ENCODE results near the gene ANKRD34A. TPM values are rescaled to one million over a fixed set of nuclear protein-coding genes. Genes with fewer than 3 reads are reported as not detected.

The ANKRD34A gene
- total and polyA plus RNA-seq, 4 experiments from 2014 or later, result 0.60 to 2.1 (median 1.8) TPM; not detected in 1

DNA sequence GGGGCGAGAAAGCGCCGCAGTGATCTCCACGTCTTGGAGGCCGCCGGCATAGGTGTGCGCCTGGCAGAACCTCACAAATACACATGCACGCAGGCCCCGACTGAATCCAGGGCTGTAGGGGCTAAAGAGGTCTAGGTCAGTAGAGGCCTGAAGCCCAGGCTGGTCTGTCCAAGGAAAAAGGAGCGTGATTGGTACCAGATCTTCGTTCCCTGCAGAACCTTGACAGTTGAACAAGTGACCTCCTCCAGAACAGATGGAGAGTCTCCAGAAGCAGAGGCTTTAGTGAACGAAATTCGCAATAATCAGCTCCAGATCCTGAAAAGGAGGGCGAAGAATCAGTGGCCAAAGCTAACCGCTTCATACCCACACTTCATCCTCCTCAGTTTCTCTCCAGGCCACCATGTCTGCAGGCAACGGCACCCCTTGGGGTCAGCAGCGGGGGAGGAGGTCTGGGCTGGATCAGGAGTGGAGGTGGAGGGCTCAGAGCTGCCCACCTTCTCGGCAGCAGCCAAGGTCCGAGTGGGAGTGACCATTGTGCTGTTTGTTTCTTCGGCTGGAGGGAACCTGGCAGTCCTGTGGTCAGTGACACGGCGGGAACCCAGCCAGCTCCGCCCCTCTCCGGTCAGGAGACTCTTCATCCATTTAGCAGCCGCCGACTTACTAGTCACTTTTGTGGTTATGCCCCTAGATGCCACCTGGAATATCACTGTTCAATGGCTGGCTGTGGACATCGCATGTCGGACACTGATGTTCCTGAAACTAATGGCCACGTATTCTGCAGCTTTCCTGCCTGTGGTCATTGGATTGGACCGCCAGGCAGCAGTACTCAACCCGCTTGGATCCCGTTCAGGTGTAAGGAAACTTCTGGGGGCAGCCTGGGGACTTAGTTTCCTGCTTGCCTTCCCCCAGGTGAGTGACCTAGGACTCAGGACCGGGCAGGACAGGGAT, 45.1 kb downstream of the ANKRD34A start:
- Histone ChIP-seq H3K27ac (ENCODE audit: low read depth, low read length) (peak overlapping the region; percentile 79), H3K36me3 (ENCODE audit: insufficient read depth, low read length) (peaks cover 11% of the 10 kb centered on the region), H3K4me3 (ENCODE audit: low read length in 2 of 2) (peak overlapping the region; percentile 90 to 96), H3K4me1 (ENCODE audit: insufficient read depth, low read length) (peaks cover 28% of the 10 kb centered on the region), H3K27me3 (ENCODE audit: insufficient read depth, low read length) (no peaks in the 10 kb centered on the region), H3K9me3 (ENCODE audit: control insufficient read depth in 1 of 2, low read length in 2 of 2) (no peaks in the 10 kb centered on the region)
- ChIA-PET POLR2A (ENCODE audit: partially characterized antibody) (interaction anchor here (1.0 to 4.9 kb wide), 27 partner anchors 8 to 119 kb away, joined by 3 to 83 read pairs (median 6); partner anchors contain the start of genes ANKRD34A, ANKRD35, LIX1L and NUDT17), CTCF (ENCODE audit: partially characterized antibody) (interaction anchor here (0.9 to 2.2 kb wide), 8 partner anchors 8 to 74 kb away, joined by 3 to 10 read pairs (median 4); partner anchors contain the start of genes ANKRD34A, NUDT17, PIAS3 and POLR3GL)
- Mint-ChIP-seq H3K4me1 (peaks cover 23 to 45% (median 35%) of the 10 kb centered on the region in 4 donors), H3K36me3 (peaks cover 23 to 34% of the 10 kb centered on the region in 2 donors), H3K27ac (peak overlapping the region; percentile 91 to 97 (median 95)), H3K27me3 (no peaks in the 10 kb centered on the region), H3K9me3 (no peaks in the 10 kb centered on the region), H3K4me3 (peak overlapping the region; percentile 89 to 96 (median 92))
- DNase-seq, result peak in 1 of 5 donors; percentile 3
- intact Hi-C loops (cut with micrococcal nuclease), result loop anchor here (1.0 to 5.0 kb wide), 4 partner anchors 8 to 78 kb away; partner anchors contain the start of genes LIX1L, PIAS3 and RBM8A

DNA sequence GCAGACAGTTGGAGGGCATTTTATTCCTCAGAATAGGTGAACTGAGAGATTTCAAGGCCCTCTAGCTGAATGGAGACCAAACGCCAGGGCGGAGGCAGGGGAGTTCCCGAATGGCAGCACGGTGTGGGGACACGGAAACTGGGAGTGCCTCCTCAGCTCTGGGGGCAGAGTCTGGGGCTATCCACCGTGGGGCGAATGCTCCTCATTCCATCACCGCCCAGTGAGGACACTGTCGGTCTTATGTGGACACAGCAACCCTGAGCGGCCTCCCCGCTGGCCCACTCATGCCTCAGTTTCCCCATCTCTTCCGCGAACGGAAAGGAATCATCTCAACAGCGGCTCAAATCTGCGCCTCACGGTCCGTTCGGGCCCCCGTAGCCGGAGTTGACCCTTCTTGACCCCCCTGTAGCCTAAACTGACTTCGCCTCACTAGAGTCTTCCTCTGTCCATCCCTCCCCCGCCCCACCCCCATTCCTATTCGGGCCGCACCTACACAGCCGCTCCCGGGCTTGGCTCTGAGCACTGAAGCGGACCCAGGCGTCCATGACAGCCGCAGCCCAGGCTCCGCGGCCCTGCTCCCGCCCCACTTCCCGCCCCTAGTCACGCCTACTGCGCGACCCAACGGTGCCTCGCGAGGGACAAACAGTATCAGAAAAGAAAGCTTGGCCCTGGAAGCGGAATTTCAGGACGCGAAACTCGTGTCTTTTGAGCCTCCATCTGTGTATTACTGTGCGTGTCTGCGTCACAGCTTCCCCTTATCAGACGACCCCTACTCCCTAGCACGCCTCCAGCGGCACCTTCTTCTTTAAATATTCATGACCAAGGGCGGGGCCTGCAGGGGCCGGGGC, 46.0 kb downstream of the ANKRD34A start, which contains the start of gene PEX11B:
Gene PEX11B, minus strand, starts transcription at position 574 of the 848 bp plus-strand sequence. Its CDS starts 29 bp downstream, at position 545.
- Mint-ChIP-seq H3K27me3 (no peaks in the 10 kb centered on the region), H3K27ac (peak within 1 kb of the TSS; percentile 91 to 97 (median 95)), H3K9me3 (no peaks in the 10 kb centered on the region), H3K36me3 (peaks cover 28 to 39% of the 10 kb centered on the region in 2 donors), H3K4me3 (peak within 1 kb of the TSS; percentile 89 to 96 (median 92)), H3K4me1 (peaks cover 24 to 45% (median 35%) of the 10 kb centered on the region in 4 donors)
- Histone ChIP-seq H3K4me3 (ENCODE audit: low read length in 2 of 2) (peak within 1 kb of the TSS; percentile 90 to 96), H3K27me3 (ENCODE audit: insufficient read depth, low read length) (no peaks in the 10 kb centered on the region), H3K27ac (ENCODE audit: low read depth, low read length) (peak within 1 kb of the TSS; percentile 79), H3K4me1 (ENCODE audit: insufficient read depth, low read length) (peaks cover 28% of the 10 kb centered on the region), H3K9me3 (ENCODE audit: control insufficient read depth in 1 of 2, low read length in 2 of 2) (no peaks in the 10 kb centered on the region), H3K36me3 (ENCODE audit: insufficient read depth, low read length) (peaks cover 9% of the 10 kb centered on the region)
- ChIA-PET POLR2A (ENCODE audit: partially characterized antibody) (interaction anchor here (0.6 to 4.9 kb wide), 29 partner anchors 9 to 119 kb away, joined by 3 to 83 read pairs (median 6); partner anchors contain the start of genes ANKRD34A, ANKRD35, ITGA10 and LIX1L), CTCF (ENCODE audit: partially characterized antibody) (interaction anchor here (0.6 to 5.5 kb wide), 9 partner anchors 9 to 115 kb away, joined by 3 to 45 read pairs (median 4); partner anchors contain the start of genes NUDT17, PIAS3 and RBM8A)
- peak; percentile 90 to 96 (median 92) for DNase-seq
- intact Hi-C loops (cut with micrococcal nuclease), result loop anchor here (1.0 to 5.0 kb wide), 4 partner anchors 9 to 79 kb away; partner anchors contain the start of genes LIX1L, PIAS3 and RBM8A

DNA sequence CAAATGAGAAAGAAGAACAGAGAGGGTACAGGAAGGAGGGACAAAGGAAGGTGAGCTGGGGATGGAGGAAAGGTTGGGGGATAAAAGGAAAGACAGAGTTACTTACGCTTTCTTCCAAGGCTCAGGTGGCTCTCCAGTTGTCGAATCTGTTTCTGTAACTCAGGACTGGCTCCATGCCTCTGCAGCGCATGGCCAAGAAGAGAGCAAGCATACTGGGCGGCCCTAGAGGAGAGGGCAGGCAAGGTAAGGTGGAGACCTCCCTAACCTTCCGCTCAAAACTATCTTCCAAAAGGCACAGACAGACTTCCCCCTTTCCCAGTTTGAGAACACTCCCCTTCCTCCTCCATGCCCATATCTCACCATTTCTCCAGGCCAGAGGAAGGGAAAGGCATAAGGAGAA, 46.8 kb downstream of the ANKRD34A start:
- H3K27me3 Mint-ChIP-seq, result no peaks in the 10 kb centered on the region

DNA sequence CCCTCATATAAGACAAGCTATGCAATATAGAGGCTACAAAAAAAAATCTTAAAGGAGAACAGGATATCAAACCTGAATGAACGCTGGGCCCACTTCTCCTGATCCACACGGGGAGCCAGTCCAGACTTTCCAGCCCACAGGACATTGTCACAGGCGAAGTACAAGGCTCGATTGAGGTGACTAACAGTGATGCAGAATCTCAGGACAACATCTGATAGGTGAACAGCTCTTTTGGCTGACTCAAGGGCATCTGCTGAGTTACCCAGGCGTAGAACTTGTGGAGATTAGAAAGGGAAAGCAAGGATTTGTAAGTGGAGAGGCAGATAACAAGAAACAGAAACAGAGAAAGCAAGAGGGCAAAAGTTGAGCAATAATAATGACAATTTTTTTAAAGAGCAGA, 47.6 kb downstream of the ANKRD34A start:
- Mint-ChIP-seq H3K36me3 (peaks cover 38 to 49% of the 10 kb centered on the region in 2 donors), H3K27ac (peak overlapping the region in 6 of 7 donors; percentile 67 to 93 (median 86)), H3K9me3 (no peaks in the 10 kb centered on the region), H3K27me3 (no peaks in the 10 kb centered on the region), H3K4me1 (peaks cover 26 to 45% (median 35%) of the 10 kb centered on the region in 4 donors), H3K4me3 (peak overlapping the region; percentile 39 to 95 (median 86))
- Histone ChIP-seq H3K4me1 (ENCODE audit: insufficient read depth, low read length) (peaks cover 28% of the 10 kb centered on the region), H3K36me3 (ENCODE audit: insufficient read depth, low read length) (peaks cover 12% of the 10 kb centered on the region), H3K27ac (ENCODE audit: low read depth, low read length) (no peak overlapping the region), H3K9me3 (ENCODE audit: control insufficient read depth in 1 of 2, low read length in 2 of 2) (no peaks in the 10 kb centered on the region), H3K4me3 (ENCODE audit: low read length in 2 of 2) (no peak overlapping the region), H3K27me3 (ENCODE audit: insufficient read depth, low read length) (no peaks in the 10 kb centered on the region)
- ChIA-PET CTCF (ENCODE audit: partially characterized antibody) (interaction anchor here (1.2 to 5.5 kb wide), 4 partner anchors 9 to 70 kb away, joined by 4 to 45 read pairs (median 5); partner anchors contain the start of genes NUDT17 and PIAS3), POLR2A (ENCODE audit: partially characterized antibody) (interaction anchor here (1.0 to 4.9 kb wide), 4 partner anchors 10 to 72 kb away, joined by 3 to 83 read pairs (median 32); partner anchors contain the start of genes ANKRD34A, NUDT17, PIAS3 and POLR3GL)
- DNase-seq, result no peak
- intact Hi-C loops (cut with micrococcal nuclease), result loop anchor here (5.0 kb wide), 1 partner anchor 41 kb away; the partner anchor contains the start of gene LIX1L

More for the DNA sequence above, 46.8 kb downstream of the ANKRD34A start:
- no peaks in the 10 kb centered on the region for H3K9me3 Mint-ChIP-seq
- Histone ChIP-seq H3K9me3 (ENCODE audit: control insufficient read depth in 1 of 2, low read length in 2 of 2) (no peaks in the 10 kb centered on the region), H3K27ac (ENCODE audit: low read depth, low read length) (peak overlapping the region; percentile 79), H3K4me3 (ENCODE audit: low read length in 2 of 2) (peak overlapping the region; percentile 79 to 96), H3K4me1 (ENCODE audit: insufficient read depth, low read length) (peaks cover 28% of the 10 kb centered on the region), H3K27me3 (ENCODE audit: insufficient read depth, low read length) (no peaks in the 10 kb centered on the region), H3K36me3 (ENCODE audit: insufficient read depth, low read length) (peaks cover 7% of the 10 kb centered on the region)
- DNase-seq, result no peak
- peaks cover 31 to 40% of the 10 kb centered on the region in 2 donors for H3K36me3 Mint-ChIP-seq
- intact Hi-C loops (cut with micrococcal nuclease), result loop anchor here (5.0 kb wide), 1 partner anchor 40 kb away; the partner anchor contains the start of gene LIX1L
- H3K4me1 Mint-ChIP-seq, result peaks cover 26 to 45% (median 35%) of the 10 kb centered on the region in 4 donors
- ChIA-PET POLR2A (ENCODE audit: partially characterized antibody) (interaction anchor here (1.1 to 4.9 kb wide), 13 partner anchors 8 to 120 kb away, joined by 5 to 83 read pairs (median 13); partner anchors contain the start of genes ANKRD34A, ANKRD35, ITGA10 and LIX1L), CTCF (ENCODE audit: partially characterized antibody) (interaction anchor here (0.6 to 5.5 kb wide), 4 partner anchors 54 to 116 kb away, joined by 3 to 45 read pairs (median 6); partner anchors contain the start of gene NUDT17)
- H3K4me3 Mint-ChIP-seq, result peak overlapping the region; percentile 89 to 96 (median 92)
- H3K27ac Mint-ChIP-seq, result peak overlapping the region; percentile 91 to 97 (median 95)

DNA sequence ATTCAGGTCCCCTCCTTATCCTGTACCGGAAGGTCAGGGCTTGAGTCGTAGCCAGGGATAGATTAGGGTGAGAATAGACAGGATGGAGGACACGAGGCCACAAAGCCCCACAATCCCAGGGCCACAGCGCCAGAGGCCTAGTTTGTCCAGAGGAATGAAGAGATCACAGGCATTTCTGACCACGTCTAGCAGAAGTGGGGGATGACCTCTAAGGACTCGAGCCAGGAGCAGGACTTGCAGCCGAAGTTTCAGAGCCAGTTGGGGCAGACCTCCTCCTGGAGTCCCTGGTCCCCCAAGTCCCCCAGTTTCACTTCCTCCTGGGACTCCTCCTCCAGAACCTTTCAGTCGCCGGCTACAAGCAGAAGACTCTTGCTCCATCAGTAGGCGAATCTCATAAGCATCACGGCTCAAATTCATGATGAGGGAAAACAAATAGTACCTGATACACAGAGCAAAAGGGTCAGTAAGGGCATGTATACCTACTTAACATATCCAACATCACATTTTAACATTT, 52.2 kb downstream of the ANKRD34A start:
- H3K27me3 ChIP-seq (ENCODE audit: insufficient read depth, low read length), result no peaks in the 10 kb centered on the region
- intact Hi-C loops (cut with micrococcal nuclease), result no loop called here
- Mint-ChIP-seq H3K4me3 (no peak overlapping the region), H3K27me3 (no peaks in the 10 kb centered on the region), H3K4me1 (peaks cover 14 to 19% (median 16%) of the 10 kb centered on the region in 4 donors), H3K36me3 (peaks cover 47 to 51% of the 10 kb centered on the region in 2 donors), H3K27ac (peak overlapping the region in 3 of 7 donors; percentile 14 to 57 (median 43)), H3K9me3 (no peaks in the 10 kb centered on the region)
- H3K36me3 ChIP-seq (ENCODE audit: insufficient read depth, low read length), result peaks cover 20% of the 10 kb centered on the region
- POLR2A ChIA-PET (ENCODE audit: partially characterized antibody), result interaction anchor here (2.1 kb wide), 1 partner anchor 15 kb away, joined by 9 read pairs; the partner anchor contains the start of gene RBM8A
- no peak overlapping the region for H3K27ac ChIP-seq (ENCODE audit: low read depth, low read length)
- no peak for DNase-seq
- H3K4me3 ChIP-seq (ENCODE audit: low read length in 2 of 2), result no peak overlapping the region
- peaks cover 7% of the 10 kb centered on the region for H3K4me1 ChIP-seq (ENCODE audit: insufficient read depth, low read length)
- no peaks in the 10 kb centered on the region for H3K9me3 ChIP-seq (ENCODE audit: control insufficient read depth in 1 of 2, low read length in 2 of 2)
- CTCF ChIA-PET (ENCODE audit: partially characterized antibody), result interaction anchor here (4.2 to 7.3 kb wide), 3 partner anchors 21 to 64 kb away, joined by 23 to 121 read pairs (median 37); partner anchors contain the start of genes NUDT17 and PIAS3
